Hepatocyte (in vitro differentiated cells): ENCODE data around the gene LGALS16. TPM values are rescaled to one million over a fixed set of nuclear protein-coding genes. Genes with fewer than 3 reads are reported as not detected.
"Not testable (repeated sequence)": the region's sequence is repeated elsewhere in the genome, so short reads cannot be mapped to it uniquely, and the experiment has no call there.

Source experiments
- DNase-seq: peaks from one replicate; pipeline ENCODE4 v3.0.0-alpha.2; 2016; ENCODE audit warnings: low spot score
- H2AFZ ChIP-seq: fragments of 200-600 bp; sonication (generic); 2 replicates; pipeline ENCODE4 v1.6.0; 2016; ENCODE audit warnings: antibody characterized with exemption, mild to moderate bottlenecking
- H3K27ac ChIP-seq: fragments of 200-600 bp; sonication (generic); 2 replicates; pipeline ENCODE4 v1.5.1; 2016; ENCODE audit warnings: mild to moderate bottlenecking
- H3K27me3 ChIP-seq: fragments of 200-600 bp; sonication (generic); 2 replicates; pipeline ENCODE4 v1.6.1; 2016
- H3K36me3 ChIP-seq: fragments of 200-600 bp; sonication (generic); replicated peaks from 2 replicates; pipeline ENCODE4 v1.5.1; 2016; ENCODE audit warnings: low read depth; ENCODE audit not compliant: insufficient read depth
- H3K4me1 ChIP-seq: fragments of 200-600 bp; sonication (generic); 2 replicates; pipeline ENCODE4 v1.5.1; 2016; ENCODE audit warnings: mild to moderate bottlenecking, moderate library complexity; ENCODE audit not compliant: insufficient read depth
- H3K4me2 ChIP-seq: fragments of 200-600 bp; sonication (generic); 2 replicates; pipeline ENCODE4 v1.6.0; 2016
- H3K4me3 ChIP-seq: fragments of 200-600 bp; sonication (generic); 2 replicates; pipeline ENCODE4 v1.5.1; 2016; ENCODE audit warnings: mild to moderate bottlenecking
- H3K79me2 ChIP-seq: fragments of 200-600 bp; sonication (generic); 2 replicates; pipeline ENCODE4 v1.6.0; 2017; ENCODE audit warnings: mild to moderate bottlenecking
- H3K9me2 ChIP-seq: fragments of 200-600 bp; sonication (generic); replicated peaks from 2 replicates; pipeline ENCODE4 v1.6.0; 2017; ENCODE audit warnings: mild to moderate bottlenecking; ENCODE audit not compliant: insufficient read depth
- H3K9me3 ChIP-seq: fragments of 200-600 bp; sonication (generic); 2 replicates; pipeline ENCODE4 v1.5.1; 2016; ENCODE audit warnings: low read depth, mild to moderate bottlenecking
- H4K20me1 ChIP-seq: fragments of 200-600 bp; sonication (generic); 2 replicates; pipeline ENCODE4 v1.6.0; 2016; ENCODE audit warnings: mild to moderate bottlenecking; ENCODE audit not compliant: insufficient read depth, poor library complexity, severe bottlenecking
- EZH2 ChIP-seq: fragments of 200-600 bp; sonication (generic); IDR thresholded peaks from 2 replicates; pipeline ENCODE4 v1.6.1; 2016; ENCODE audit warnings: antibody characterized with exemption, mild to moderate bottlenecking, borderline replicate concordance
- EZH2phosphoT487 ChIP-seq: fragments of 200-600 bp; sonication (generic); IDR thresholded peaks from one replicate; pipeline ENCODE4 v1.6.1; 2018; ENCODE audit warnings: antibody characterized with exemption, mild to moderate bottlenecking, low read depth, moderate library complexity; ENCODE audit not compliant: unreplicated experiment, severe bottlenecking
- WGBS: methylation state at CpG from one replicate; pipeline ENCODE4 v1.1.6; 2016; ENCODE audit warnings: low lambda C conversion rate; ENCODE audit errors: missing lambda C conversion rate; 5-methylcytosine and 5-hydroxymethylcytosine counted together
- polyA plus RNA-seq: library from polyadenylated mRNA; unstranded; fragments of >200 nt; fragmentation: Nextera tagmentation; extraction: Ambion mirVana; gene quantifications from 2 replicates; pipeline ENCODE4 v1.2.1, GENCODE V29; 2016
- total RNA-seq: library from RNA; depleted of rRNA; stranded (reverse); fragments of >200 nt; gene quantifications from 2 replicates; pipeline ENCODE4 v1.2.3, GENCODE V29; 2014
- TF ChIP-seq, protein P1 (sequence below): fragments of 200-600 bp; sonication (generic); IDR thresholded peaks from 2 replicates; pipeline ENCODE4 v1.5.1; 2016; ENCODE audit warnings: antibody characterized with exemption, mild to moderate bottlenecking; ENCODE audit not compliant: poor library complexity

The LGALS16 gene
- total and polyA plus RNA-seq, 2 experiments from 2014 or later: not detected

GRCh38 chr19:39661565-39661964, 5.9 kb downstream of the LGALS16 start:
- Histone ChIP-seq H2AFZ (no peak overlapping the region), H3K27ac (no peak overlapping the region), H4K20me1 (no peaks in the 10 kb centered on the region), H3K4me1 (no peaks in the 10 kb centered on the region), H3K4me2 (no peak overlapping the region), H3K36me3 (no peaks in the 10 kb centered on the region), H3K4me3 (no peak overlapping the region), H3K9me3 (no peaks in the 10 kb centered on the region), H3K27me3 (no peaks in the 10 kb centered on the region), H3K79me2 (no peaks in the 10 kb centered on the region), H3K9me2 (no peaks in the 10 kb centered on the region)
- DNase-seq: no peak
- TF ChIP-seq EZH2phosphoT487: no peak
- TF ChIP-seq EZH2: no peak
- TF ChIP-seq, protein P1, sequence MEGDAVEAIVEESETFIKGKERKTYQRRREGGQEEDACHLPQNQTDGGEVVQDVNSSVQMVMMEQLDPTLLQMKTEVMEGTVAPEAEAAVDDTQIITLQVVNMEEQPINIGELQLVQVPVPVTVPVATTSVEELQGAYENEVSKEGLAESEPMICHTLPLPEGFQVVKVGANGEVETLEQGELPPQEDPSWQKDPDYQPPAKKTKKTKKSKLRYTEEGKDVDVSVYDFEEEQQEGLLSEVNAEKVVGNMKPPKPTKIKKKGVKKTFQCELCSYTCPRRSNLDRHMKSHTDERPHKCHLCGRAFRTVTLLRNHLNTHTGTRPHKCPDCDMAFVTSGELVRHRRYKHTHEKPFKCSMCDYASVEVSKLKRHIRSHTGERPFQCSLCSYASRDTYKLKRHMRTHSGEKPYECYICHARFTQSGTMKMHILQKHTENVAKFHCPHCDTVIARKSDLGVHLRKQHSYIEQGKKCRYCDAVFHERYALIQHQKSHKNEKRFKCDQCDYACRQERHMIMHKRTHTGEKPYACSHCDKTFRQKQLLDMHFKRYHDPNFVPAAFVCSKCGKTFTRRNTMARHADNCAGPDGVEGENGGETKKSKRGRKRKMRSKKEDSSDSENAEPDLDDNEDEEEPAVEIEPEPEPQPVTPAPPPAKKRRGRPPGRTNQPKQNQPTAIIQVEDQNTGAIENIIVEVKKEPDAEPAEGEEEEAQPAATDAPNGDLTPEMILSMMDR: no peak

GRCh38 chr19:39669860-39670259, 14.1 kb downstream of the LGALS16 start:
- H3K27me3 ChIP-seq, H3K9me3 ChIP-seq, H2AFZ ChIP-seq, H3K4me2 ChIP-seq, H4K20me1 ChIP-seq, H3K79me2 ChIP-seq, H3K4me3 ChIP-seq, DNase-seq, H3K36me3 ChIP-seq, H3K9me2 ChIP-seq, H3K4me1 ChIP-seq, H3K27ac ChIP-seq: not testable (repeated sequence)
- 93% methylated on average over 2 of the region's 3 CpGs for WGBS

DNA sequence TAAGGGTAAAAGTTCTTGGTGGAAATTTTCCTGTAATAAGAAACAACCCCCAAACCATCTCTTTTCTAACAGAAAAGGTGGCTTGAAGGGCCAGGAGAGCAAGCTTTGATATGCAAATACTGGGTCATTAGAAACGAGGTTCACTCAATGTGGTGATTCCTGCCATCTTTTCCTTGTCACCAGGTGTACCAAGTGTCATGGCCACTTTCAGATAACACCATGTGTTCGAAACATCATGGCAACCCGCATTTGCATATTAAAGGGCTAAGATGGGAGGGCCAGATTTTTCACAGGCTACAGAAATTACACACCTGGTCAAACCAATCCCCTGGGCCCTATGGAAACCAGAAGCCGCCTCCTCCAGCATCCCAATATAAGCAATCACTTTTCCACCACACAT, 15.3 kb downstream of the LGALS16 start:
- TF ChIP-seq EZH2: no peak
- TF ChIP-seq, protein P1: no peak
- no peak for TF ChIP-seq EZH2phosphoT487

GRCh38 chr19:39671739-39672363, 16.1 kb downstream of the LGALS16 start:
- no peak overlapping the region for H2AFZ ChIP-seq
- WGBS: 15% methylated on average over 9 of the region's 9 CpGs
- no peaks in the 10 kb centered on the region for H3K36me3 ChIP-seq

More for the DNA sequence above, 15.3 kb downstream of the LGALS16 start:
- H2AFZ ChIP-seq: no peak overlapping the region
- H3K27ac ChIP-seq: no peak overlapping the region
- H3K4me3 ChIP-seq: no peak overlapping the region
- H3K36me3 ChIP-seq: no peaks in the 10 kb centered on the region
- peaks cover 10% of the 10 kb centered on the region for H3K27me3 ChIP-seq
- no peaks in the 10 kb centered on the region for H3K9me3 ChIP-seq
- DNase-seq: no peak
- H3K4me2 ChIP-seq: no peak overlapping the region
- no peaks in the 10 kb centered on the region for H3K4me1 ChIP-seq
- no peaks in the 10 kb centered on the region for H3K9me2 ChIP-seq
- no peaks in the 10 kb centered on the region for H4K20me1 ChIP-seq
- 52% methylated on average over 4 of the region's 4 CpGs for WGBS
- H3K79me2 ChIP-seq: no peaks in the 10 kb centered on the region

More at GRCh38 chr19:39671739-39672363, 16.1 kb downstream of the LGALS16 start:
- Histone ChIP-seq H3K27me3 (peaks cover 11% of the 10 kb centered on the region), H4K20me1 (no peaks in the 10 kb centered on the region), H3K4me2 (no peak overlapping the region), H3K4me1 (no peaks in the 10 kb centered on the region), H3K79me2 (no peaks in the 10 kb centered on the region), H3K4me3 (no peak overlapping the region), H3K27ac (no peak overlapping the region), H3K9me2 (no peaks in the 10 kb centered on the region), H3K9me3 (no peaks in the 10 kb centered on the region)
- DNase-seq: peak; percentile 70
- TF ChIP-seq EZH2phosphoT487 (no peak), EZH2 (no peak)
- TF ChIP-seq, protein P1: peak; percentile 62
